ENCODE results near the gene TRMT112.
A peak's percentile ranks its signal among the peaks of the same experiment; 100 is the strongest.
"Not testable (repeated sequence)": the region's sequence is repeated elsewhere in the genome, so short reads cannot be mapped to it uniquely, and the experiment has no call there.

DNA sequence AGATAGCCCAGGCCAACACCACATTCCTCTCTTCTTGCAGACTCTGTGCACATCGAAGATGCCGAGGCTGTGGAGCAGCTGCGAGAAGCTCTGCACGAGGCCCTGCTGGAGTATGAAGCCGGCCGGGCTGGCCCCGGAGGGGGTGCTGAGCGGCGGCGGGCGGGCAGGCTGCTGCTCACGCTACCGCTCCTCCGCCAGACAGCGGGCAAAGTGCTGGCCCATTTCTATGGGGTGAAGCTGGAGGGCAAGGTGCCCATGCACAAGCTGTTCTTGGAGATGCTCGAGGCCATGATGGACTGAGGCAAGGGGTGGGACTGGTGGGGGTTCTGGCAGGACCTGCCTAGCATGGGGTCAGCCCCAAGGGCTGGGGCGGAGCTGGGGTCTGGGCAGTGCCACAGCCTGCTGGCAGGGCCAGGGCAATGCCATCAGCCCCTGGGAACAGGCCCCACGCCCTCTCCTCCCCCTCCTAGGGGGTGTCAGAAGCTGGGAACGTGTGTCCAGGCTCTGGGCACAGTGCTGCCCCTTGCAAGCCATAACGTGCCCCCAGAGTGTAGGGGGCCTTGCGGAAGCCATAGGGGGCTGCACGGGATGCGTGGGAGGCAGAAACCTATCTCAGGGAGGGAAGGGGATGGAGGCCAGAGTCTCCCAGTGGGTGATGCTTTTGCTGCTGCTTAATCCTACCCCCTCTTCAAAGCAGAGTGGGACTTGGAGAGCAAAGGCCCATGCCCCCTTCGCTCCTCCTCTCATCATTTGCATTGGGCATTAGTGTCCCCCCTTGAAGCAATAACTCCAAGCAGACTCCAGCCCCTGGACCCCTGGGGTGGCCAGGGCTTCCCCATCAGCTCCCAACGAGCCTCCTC, 1.5 kb downstream of the TRMT112 start:
- peak; percentile 13; the same call in 1 of the 2 replicates for TF ChIP-seq POLR2AphosphoS5 (IDR thresholded peaks at IDR 0.05; ENCODE audit: low read depth, low read length)
- not testable (repeated sequence) for TF ChIP-seq SIN3A, TAF1 (IDR thresholded peaks at IDR 0.05; ENCODE audit: borderline replicate concordance, insufficient read depth, low read length)
- TF ChIP-seq, protein P1, sequence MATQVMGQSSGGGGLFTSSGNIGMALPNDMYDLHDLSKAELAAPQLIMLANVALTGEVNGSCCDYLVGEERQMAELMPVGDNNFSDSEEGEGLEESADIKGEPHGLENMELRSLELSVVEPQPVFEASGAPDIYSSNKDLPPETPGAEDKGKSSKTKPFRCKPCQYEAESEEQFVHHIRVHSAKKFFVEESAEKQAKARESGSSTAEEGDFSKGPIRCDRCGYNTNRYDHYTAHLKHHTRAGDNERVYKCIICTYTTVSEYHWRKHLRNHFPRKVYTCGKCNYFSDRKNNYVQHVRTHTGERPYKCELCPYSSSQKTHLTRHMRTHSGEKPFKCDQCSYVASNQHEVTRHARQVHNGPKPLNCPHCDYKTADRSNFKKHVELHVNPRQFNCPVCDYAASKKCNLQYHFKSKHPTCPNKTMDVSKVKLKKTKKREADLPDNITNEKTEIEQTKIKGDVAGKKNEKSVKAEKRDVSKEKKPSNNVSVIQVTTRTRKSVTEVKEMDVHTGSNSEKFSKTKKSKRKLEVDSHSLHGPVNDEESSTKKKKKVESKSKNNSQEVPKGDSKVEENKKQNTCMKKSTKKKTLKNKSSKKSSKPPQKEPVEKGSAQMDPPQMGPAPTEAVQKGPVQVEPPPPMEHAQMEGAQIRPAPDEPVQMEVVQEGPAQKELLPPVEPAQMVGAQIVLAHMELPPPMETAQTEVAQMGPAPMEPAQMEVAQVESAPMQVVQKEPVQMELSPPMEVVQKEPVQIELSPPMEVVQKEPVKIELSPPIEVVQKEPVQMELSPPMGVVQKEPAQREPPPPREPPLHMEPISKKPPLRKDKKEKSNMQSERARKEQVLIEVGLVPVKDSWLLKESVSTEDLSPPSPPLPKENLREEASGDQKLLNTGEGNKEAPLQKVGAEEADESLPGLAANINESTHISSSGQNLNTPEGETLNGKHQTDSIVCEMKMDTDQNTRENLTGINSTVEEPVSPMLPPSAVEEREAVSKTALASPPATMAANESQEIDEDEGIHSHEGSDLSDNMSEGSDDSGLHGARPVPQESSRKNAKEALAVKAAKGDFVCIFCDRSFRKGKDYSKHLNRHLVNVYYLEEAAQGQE (IDR thresholded peaks at IDR 0.05; ENCODE audit: insufficient read depth in 1 of 2, low read depth in 2 of 2, low read length in 2 of 2), result not testable (repeated sequence)

All from PFSK-1 (cell line).